H1 (cell line): ENCODE data around the gene TMEM203.

Experiments
- CBX8 ChIP-seq: fragments of 300-800, 300-1000 bp; sonication (generic); IDR thresholded peaks from 2 replicates; pipeline ENCODE4 v1.7.1; 2016; ENCODE audit warnings: low read depth, low read length, borderline replicate concordance
- CTCF ChIP-seq, 3 experiments: IDR thresholded peaks; 1 replicate in 2 of 3; 2 replicates in 1 of 3; pipeline versions ENCODE4 v1.5.1 to v1.6.1; 2011; ENCODE audit warnings: low read length in 3 of 3, mild to moderate bottlenecking in 3 of 3, inconsistent platforms in 2 of 3, low read depth in 1 of 3, moderate library complexity in 1 of 3; ENCODE audit not compliant: insufficient read depth in 1 of 3; ENCODE audit errors: control extremely low read depth in 1 of 3
- EP300 ChIP-seq, 2 experiments: IDR thresholded peaks; 1 replicate in 1 of 2; 2 replicates in 1 of 2; pipeline ENCODE4 v1.6.1; 2011 to 2012; ENCODE audit warnings: low read depth in 2 of 2, low read length in 2 of 2, mild to moderate bottlenecking in 2 of 2, borderline replicate concordance in 1 of 2, inconsistent platforms in 1 of 2, moderate library complexity in 1 of 2
- EZH2 ChIP-seq: fragments of 200-600 bp; sonication (generic); IDR thresholded peaks from 2 replicates; pipeline ENCODE4 v1.7.1; 2012; ENCODE audit warnings: low read depth, mild to moderate bottlenecking, moderate library complexity, low read length, inconsistent platforms; ENCODE audit not compliant: severe bottlenecking
- POLR2AphosphoS5 ChIP-seq: IDR thresholded peaks from 2 replicates; pipeline ENCODE4 v1.6.1; 2011; ENCODE audit warnings: low read depth, low read length
- POU5F1 ChIP-seq: IDR thresholded peaks from 2 replicates; pipeline ENCODE4 v1.6.1; 2011; ENCODE audit warnings: low read depth, mild to moderate bottlenecking, low read length, moderate library complexity
- RBBP5 ChIP-seq: IDR thresholded peaks from 2 replicates; pipeline ENCODE4 v1.7.1; 2012; ENCODE audit warnings: low read depth, mild to moderate bottlenecking, inconsistent platforms, low read length, moderate library complexity, borderline replicate concordance
- RNF2 ChIP-seq: fragments of 200-900, 300-1000 bp; sonication (generic); IDR thresholded peaks from 2 replicates; pipeline ENCODE4 v1.7.1; 2016; ENCODE audit warnings: borderline replicate concordance, low read depth, mild to moderate bottlenecking, antibody characterized with exemption, low read length; ENCODE audit not compliant: poor library complexity, severe bottlenecking; ENCODE audit errors: missing control alignments
- SIX5 ChIP-seq: IDR thresholded peaks from 2 replicates; pipeline ENCODE4 v1.6.1; 2011; ENCODE audit warnings: mild to moderate bottlenecking, low read depth, low read length
- SP2 ChIP-seq: IDR thresholded peaks from 2 replicates; pipeline ENCODE4 v1.6.1; 2012; ENCODE audit warnings: mild to moderate bottlenecking, low read length, inconsistent platforms
- SUZ12 ChIP-seq: fragments of 200-600 bp; sonication (generic); IDR thresholded peaks from 2 replicates; pipeline ENCODE4 v1.6.1; 2012; ENCODE audit warnings: mild to moderate bottlenecking, inconsistent platforms, low read length, moderate library complexity, mixed read lengths
- TAF1 ChIP-seq: IDR thresholded peaks from 2 replicates; pipeline ENCODE4 v1.6.1; 2011; ENCODE audit warnings: mild to moderate bottlenecking, low read depth, low read length
- TAF7 ChIP-seq: optimal IDR thresholded peaks from 2 replicates; pipeline ENCODE3; 2011; ENCODE audit warnings: low read depth, mild to moderate bottlenecking, inconsistent platforms, low read length, moderate library complexity, borderline replicate concordance
- TF ChIP-seq, protein P1 (sequence below): IDR thresholded peaks from 2 replicates; pipeline ENCODE4 v1.6.1; 2012; ENCODE audit warnings: inconsistent platforms

DNA sequence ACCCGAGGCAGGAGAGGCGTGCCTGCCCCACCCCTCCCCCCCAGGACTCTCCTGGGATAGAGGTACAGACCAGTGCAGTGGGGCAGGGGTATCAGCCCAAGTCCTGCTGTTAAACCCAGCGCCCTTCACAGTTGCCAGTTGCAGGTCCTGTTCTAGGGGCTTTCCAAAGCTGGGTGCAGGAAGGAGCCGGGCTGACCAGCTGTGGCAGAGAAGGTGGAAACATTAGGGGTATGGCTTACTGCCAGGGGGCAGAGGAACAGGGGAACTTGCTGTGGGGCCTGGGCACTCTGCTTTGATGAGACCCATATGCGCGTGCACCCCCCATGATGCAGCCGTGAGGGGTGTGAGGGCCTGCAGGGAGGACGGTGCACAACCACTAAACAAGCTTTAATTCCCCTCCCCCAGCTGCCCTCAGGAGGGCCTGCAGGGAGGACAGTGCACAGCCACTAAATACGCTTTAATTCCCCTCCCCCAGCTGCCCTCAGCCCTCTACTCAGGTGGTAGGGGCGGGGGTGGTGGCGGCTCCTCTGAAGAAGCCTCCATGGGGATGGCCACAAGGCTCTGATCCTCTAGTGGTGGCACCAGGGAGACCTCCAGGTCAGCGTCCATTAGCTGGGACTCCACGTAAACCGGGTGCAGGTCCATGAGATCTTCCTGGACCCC lies 34.8 kb downstream of the TMEM203 start:
- no peak for TF ChIP-seq CTCF (IDR thresholded peaks at IDR 0.05; ENCODE audit: control extremely low read depth in 1 of 3, insufficient read depth in 1 of 3, low read depth in 1 of 3, low read length in 3 of 3)
- no peak for TF ChIP-seq POU5F1
- TF ChIP-seq RNF2: no peak
- no peak for TF ChIP-seq POLR2AphosphoS5
- no peak for TF ChIP-seq SIX5
- no peak for TF ChIP-seq CBX8
- TF ChIP-seq SP2: no peak
- TF ChIP-seq EP300 (IDR thresholded peaks at IDR 0.05; ENCODE audit: borderline replicate concordance in 1 of 2, low read depth in 2 of 2, low read length in 2 of 2): no peak
- TF ChIP-seq, protein P1, sequence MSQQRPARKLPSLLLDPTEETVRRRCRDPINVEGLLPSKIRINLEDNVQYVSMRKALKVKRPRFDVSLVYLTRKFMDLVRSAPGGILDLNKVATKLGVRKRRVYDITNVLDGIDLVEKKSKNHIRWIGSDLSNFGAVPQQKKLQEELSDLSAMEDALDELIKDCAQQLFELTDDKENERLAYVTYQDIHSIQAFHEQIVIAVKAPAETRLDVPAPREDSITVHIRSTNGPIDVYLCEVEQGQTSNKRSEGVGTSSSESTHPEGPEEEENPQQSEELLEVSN: no peak
- TF ChIP-seq TAF7: no peak
- TF ChIP-seq RBBP5: no peak
- no peak for TF ChIP-seq EZH2
- TF ChIP-seq TAF1: no peak
- TF ChIP-seq SUZ12: no peak
